Left cardiac atrium (tissue), 4 donors: ENCODE data around the gene DHX35. TPM values are rescaled to one million over a fixed set of nuclear protein-coding genes. Genes with fewer than 3 reads are reported as not detected.

ENCODE experiments used
- ATAC-seq, 2 donors: fragments of 200-7000 bp; cut with Tn5 transposase; one replicate each; pipeline ENCODE4 v1.9.1; 2020; ENCODE audit warnings: mild to moderate bottlenecking in 2 of 2, moderate library complexity in 2 of 2
- DNase-seq: peaks from one replicate; pipeline ENCODE4 v3.0.0-alpha.2; 2020
- intact Hi-C, 2 donors: fragments of 100-400 bp; cut with DNase I; formaldehyde crosslinking; loops; one replicate each; pipeline versions ENCODE4 v1.14.1 to v1.15.1; 2022 to 2023
- total RNA-seq, 2 donors: library from RNA; stranded (reverse); fragmentation: NEBNext Ultra II Directional; extraction: Animal tissue kit (Norgen Biotek cat#: 25700); gene quantifications; one replicate each; pipeline ENCODE4 v1.2.1, GENCODE V29; 2021
- donor health status: DM: no; HTN: yes; CAD: no.
- donor health status: DM: no; HTN: yes; CAD: no; lungs with severe emphysema.
- donor health status: DM: yes; HTN: yes; CAD: no.
- donor health status: Dilated cardiomyopathy.

The DHX35 gene
- total RNA-seq, 2 donors from 2014 or later: 8.8 to 12.4 TPM

DNA sequence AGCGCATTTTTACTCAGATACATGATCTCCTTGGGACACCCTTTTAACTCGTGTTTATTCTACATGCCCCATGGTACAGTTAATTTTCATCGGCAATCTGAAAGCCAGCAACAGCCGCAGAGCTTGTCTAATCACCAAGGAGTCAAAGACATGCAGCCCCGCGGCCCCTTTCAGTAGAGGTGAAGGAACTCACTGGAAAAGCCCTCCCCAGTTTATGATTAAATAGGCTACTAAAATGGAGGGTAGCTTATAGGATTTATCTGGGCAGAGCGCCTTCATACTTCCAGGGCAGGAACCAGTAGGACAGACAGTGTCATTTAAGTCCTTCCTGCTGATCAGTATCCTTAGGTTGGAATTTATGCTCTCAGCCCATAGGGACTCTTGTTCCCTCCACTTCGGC, 83.5 kb downstream of the DHX35 start:
- DNase-seq (no peak), ATAC-seq (no peak)
- intact Hi-C loops: loop anchor here in 1 of 2 donors (5.0 kb wide), 1 partner anchor 118 kb away; the partner anchor contains the start of gene FAM83D

DNA sequence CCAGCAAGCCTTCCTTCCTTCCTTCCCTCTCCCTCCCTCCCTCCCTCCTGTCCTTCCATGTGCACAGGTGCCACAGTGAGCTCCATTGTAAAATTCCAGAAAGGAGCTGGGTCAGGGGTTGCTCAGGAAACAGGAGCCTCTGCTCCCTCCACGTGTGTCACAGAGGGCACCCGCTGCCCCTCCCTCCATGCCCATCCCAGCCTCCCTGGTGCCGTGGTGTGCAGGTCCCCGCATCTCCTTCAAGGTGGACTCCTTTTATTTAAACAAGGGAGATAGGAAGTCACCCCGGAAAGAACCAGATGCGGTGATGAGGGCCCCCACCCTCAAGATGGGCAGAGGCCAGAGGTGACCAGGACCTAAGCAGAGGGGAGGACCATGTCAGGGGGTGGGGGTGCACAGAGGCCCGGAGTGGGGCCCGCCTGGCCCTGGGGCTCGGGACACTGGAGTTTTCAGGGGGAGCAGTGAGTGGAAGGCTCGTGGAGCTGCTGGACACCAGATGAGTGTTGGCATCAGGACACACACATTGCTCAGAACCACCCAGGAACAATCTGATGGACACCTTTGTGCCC, 85.4 kb downstream of the DHX35 start:
- no peak for DNase-seq
- intact Hi-C loops: loop anchor here in 1 of 2 donors (5.0 kb wide), 1 partner anchor 120 kb away; the partner anchor contains the start of gene FAM83D
- ATAC-seq: no peak

DNA sequence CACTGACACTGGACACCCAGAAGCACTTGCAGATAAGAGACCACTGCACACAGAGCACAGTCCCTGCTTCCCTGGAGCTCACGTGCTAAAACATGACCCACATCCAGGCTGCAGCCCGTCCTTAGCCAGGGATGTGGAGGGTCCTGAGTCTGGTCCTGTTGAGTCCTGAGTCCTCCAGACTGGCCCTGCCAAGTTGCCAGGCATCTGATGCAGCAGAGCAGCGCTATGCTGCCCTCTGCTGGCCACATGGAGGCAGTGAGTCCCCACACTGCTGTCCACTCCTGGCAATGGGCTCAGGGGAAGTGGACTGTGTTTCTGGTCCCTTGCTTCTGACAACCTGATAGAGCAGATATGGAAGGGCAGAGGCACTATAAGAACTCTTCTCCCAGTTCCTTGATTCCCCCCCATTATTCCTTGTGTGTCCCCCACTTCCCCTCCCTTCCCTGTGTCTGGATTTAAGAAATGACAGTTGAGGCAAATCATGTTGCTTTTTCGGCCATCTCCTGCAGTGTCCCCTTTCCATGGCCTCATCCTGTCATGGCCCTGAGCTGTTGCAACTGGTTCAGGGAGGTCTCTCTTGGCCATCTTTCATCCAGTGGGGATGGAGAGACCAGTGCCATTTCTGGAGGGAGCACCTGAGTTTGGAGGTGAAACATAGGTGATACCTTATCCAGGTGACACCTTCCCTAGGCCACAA, 86.0 kb downstream of the DHX35 start:
- intact Hi-C loops: loop anchor here (1.0 to 5.0 kb wide), 2 partner anchors 121 to 122 kb away; partner anchors contain the start of gene FAM83D (in 2 of the 2)
- DNase-seq: peak; percentile 86
- peak; percentile 74 to 79 for ATAC-seq

DNA sequence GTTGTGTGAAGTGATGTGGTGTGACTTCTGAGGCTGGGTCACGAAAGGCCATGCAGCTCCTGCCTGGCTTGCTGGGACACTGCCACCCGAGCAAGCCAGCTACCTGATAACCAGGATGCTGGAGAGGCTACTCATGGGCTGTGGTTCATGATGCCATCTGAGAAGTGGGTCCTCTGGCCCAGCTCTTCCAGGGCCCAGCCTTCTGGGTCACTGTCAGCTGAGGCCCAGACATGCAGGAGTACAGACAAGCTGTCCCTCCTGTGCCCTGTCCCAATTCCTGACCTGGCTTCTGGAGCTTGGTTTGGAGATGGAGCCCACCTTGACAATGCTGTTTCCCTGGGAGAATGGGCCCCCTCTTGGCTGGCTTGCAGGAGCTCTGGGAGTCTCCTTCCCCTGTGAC, 87.0 kb downstream of the DHX35 start:
- no peak for ATAC-seq
- DNase-seq: no peak
- intact Hi-C loops: loop anchor here in 1 of 2 donors (5.0 kb wide), 1 partner anchor 122 kb away; the partner anchor contains the start of gene FAM83D

DNA sequence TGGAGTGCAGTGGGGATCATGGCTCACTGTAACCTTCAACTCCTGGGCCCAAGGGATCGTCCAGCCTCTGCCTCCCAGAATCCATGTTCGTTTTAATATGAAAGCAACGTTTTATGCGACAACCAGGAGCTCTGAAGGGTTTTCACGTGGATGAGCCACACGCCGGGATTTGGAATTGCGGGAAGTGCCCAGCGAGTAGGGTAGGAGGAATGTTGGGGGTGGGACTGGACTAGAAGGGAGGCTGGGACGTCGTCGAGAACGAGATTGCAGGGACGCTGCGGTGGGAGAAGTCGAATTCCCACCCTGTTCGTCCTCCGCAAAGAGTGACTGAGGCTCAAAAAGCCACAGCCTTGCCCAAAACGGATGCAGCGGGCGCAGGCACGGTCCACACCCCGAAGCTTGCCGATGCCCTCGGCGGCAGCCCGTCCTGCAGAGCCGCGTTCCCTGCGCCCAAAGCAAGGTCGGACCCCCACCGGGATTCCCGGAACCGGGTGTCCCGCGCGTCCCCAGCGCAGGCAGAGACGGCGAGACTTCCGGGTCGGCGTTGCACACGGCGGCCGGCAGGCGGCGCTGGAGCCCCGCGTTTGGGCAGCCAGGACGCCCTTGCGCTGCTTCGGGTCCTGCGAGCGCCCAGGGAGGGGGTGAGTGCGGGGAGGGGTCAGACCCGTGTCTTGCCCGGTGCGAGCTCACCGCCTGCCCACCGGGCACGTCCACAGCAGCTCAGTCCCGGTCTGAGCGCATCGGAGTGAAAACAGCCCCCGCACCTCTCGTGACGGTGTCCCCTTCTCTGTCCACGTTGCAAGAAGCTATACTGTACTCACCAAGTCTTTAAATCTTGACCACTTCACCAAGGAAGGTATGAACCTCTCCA, 87.8 kb downstream of the DHX35 start:
- intact Hi-C loops: loop anchor here in 1 of 2 donors (5.0 kb wide), 1 partner anchor 123 kb away; the partner anchor contains the start of gene FAM83D
- ATAC-seq (peak; percentile 87 to 91), DNase-seq (peak; percentile 82)

DNA sequence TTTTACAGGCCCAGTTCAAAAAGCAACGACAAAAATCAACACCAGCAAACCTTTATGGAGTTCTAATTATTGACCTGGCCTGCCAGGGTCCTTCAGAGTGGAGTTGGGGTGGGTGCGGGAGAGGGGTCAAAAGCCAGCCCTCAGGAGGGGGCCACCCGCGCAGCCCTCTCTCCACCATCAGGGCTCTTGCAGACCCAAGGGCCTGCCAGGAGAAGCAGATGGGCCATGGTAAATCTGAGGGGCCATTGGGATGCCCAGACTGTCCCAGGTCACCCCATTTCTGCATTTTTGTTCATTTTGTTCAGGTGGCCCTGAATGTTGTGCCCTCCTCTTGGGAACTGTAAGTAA, 88.4 kb downstream of the DHX35 start:
- DNase-seq (no peak), ATAC-seq (no peak)
- intact Hi-C loops: no loop called here

DNA sequence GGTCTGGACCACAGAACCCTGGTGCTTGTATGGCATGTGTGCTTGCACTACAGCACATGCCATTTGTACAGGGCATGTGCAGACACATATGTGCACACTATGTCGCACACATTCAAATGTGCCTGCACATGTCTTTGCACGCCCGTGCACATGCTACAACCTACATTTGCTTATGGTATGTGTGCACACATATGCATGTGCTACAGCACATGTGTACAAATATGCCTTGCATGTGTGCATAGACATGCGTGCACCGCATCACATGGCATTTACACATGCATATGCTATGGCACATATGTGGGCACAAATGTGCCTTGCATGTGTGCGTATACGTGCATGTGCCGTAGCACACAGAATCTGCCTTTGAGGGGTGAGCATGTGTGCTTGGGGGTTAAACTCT, 90.5 kb downstream of the DHX35 start:
- DNase-seq: no peak
- no peak for ATAC-seq
- intact Hi-C loops: no loop called here

DNA sequence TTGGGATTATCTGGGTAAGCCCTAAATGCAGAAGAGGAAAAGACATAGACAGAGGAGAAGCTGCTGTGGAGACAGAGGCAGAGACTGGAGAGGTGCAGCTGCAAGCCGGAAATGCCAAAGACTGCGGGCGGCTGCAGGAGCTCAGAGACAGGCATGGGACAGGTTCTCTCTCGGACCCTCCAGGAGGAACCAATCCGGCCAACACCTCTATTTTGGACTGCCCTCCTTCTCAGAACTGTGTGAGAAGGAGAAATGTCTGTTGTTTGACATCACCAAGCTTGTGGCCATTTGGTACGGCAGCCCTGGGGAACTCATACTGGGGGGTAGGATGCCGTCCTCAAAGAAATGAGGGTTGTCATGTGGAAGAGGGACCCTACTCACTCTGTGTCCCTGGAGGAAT, 95.0 kb downstream of the DHX35 start:
- intact Hi-C loops: no loop called here
- DNase-seq: no peak
- no peak for ATAC-seq

DNA sequence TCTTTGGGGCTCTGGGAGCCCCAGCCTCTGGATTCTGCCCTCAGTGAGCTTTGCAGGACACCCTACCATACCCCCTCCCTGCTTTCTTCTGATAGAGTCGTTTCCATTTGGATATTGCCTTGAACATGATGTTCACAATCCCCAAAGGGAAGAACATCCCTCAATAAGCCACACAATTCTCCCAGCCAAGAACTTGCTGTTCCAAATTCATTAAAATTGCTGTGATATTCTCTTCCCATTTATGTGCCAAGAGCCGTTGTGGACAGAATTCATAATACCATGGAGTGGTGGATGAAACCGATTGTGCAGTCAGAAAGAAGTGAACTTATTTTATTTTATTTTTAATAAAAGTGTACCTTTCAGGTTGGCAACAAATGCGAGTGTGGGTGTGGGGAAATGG, 95.8 kb downstream of the DHX35 start:
- ATAC-seq (no peak), DNase-seq (no peak)
- intact Hi-C loops: no loop called here

GRCh38 chr20:39059036-39059435, 96.9 kb downstream of the DHX35 start:
- DNase-seq (no peak), ATAC-seq (no peak)
- intact Hi-C loops: no loop called here

DNA sequence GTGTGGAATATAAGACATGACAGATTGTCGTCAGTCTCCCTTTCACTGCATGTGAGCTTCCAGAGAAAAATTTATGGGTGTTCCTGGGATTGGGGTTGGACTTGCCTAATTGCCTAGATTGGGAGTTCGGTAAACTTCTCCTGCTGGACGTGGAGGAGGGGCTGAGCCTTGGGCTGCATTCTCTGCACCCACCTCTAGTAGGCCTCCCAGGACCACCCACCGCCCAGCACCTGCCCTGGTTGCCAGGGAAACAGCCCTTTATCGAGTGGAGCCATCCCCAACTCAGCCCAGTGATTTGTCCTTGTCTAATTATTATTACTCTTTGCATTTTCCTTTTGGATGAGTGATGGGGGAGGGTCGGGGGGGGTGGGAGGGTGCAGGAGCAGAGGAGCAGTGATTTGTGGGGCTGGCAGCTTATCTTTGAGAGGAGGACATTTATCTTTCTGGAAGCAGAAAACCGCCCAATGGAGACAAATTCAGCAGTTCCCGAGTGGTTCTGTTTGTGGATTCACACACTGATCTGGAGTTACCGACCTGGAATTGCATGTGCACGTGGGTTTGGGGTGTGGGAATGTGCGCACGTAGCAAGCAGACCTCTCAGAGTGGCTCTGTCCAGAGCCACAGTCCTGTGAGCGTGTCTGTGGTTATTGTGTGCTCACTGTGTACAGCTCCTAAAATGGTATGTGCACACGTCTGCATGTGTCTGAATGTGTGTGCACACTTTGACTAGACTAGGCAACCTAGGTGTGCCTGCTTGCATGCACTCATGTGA, 104.5 kb downstream of the DHX35 start:
- DNase-seq: no peak
- no peak for ATAC-seq
- intact Hi-C loops: no loop called here

GRCh38 chr20:39067526-39068216, 105.5 kb downstream of the DHX35 start:
- ATAC-seq (no peak), DNase-seq (no peak)
- intact Hi-C loops: no loop called here

- DNase-seq: no peak
- no peak for ATAC-seq
Measured at GRCh38 chr20:39069976-39070375, 107.8 kb downstream of the DHX35 start.

GRCh38 chr20:39070484-39071231, 108.5 kb downstream of the DHX35 start:
- intact Hi-C loops: no loop called here

More at GRCh38 chr20:39069976-39070375, 107.8 kb downstream of the DHX35 start:
- intact Hi-C loops: no loop called here

DNA sequence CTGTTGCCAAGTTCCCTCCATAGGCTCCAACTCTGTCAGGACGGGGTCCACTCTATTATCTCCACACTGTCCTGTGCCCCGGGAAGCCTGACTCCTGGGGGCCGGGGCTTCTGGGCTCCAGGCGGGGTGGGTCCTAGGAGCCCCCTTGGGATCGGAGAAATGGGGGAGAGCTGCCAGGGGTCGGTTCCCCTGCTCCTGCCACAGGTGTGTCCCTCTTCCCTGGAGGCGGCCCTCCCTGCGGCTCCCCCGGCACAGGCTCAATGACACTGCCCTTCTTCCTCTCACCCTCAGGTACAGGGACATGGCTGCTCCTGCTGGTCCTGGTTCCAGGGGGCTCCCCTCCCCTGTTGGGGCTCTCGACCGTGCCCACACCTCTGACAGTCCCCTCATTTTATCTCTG, 110.0 kb downstream of the DHX35 start:
- DNase-seq: no peak
- intact Hi-C loops: no loop called here
- ATAC-seq: no peak

More at GRCh38 chr20:39070484-39071231, 108.5 kb downstream of the DHX35 start:
- ATAC-seq: no peak
- DNase-seq: no peak

- intact Hi-C loops: no loop called here
- ATAC-seq (no peak), DNase-seq (no peak)
Measured at GRCh38 chr20:39072653-39073052, 110.5 kb downstream of the DHX35 start.

DNA sequence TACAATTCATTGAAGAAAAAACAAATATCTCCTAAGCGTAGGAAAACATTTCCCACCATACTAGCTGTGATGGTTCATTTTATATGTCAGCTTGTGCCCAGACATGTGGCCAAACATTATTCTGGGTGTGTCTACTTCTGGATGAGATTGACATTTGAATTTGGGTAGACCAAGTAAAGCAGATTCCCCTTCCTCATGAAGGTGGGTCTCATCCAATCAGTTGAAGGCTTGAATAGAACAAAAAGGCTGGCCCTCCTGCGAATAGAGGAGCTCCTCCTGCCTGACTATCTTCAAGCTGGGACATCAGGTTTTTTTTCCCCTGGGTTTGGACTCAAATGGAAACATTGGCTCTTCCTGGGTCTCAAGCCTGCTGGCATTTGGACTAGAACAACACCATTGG, 113.6 kb downstream of the DHX35 start:
- ATAC-seq (no peak), DNase-seq (no peak)
- intact Hi-C loops: no loop called here

DNA sequence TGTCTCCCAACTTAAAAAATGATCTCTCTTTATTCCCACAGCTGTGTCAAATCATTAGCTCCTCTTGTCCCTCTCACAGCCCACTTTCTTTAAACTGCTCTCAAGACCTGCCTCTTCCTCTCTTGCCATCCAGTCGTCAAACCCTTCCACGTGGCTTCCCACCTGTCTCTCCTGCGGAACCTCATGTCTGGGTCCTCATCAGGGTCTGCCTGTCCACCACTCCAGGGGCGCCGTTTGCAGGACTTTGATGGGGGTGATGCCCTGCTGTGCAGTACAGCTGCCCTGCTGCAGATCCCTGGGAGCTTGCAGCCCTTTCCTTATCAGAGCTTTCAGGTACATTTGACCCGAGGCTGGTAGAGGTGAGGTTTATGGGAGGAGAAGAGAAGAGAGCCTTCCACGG, 114.8 kb downstream of the DHX35 start:
- DNase-seq: no peak
- ATAC-seq: no peak
- intact Hi-C loops: no loop called here
